BJ (cell line): Measurements from ENCODE around the gene TPGS2. TPM values are rescaled to one million over a fixed set of nuclear protein-coding genes. Genes with fewer than 3 reads are reported as not detected.

Source experiments
- CTCF ChIA-PET: fragments of 350-600 bp; formaldehyde crosslinking; extraction: SDS; loops from one replicate; lab custom pipeline; 2021; ENCODE audit warnings: antibody characterized with exemption, inconsistent platforms; lab: Yijun Ruan, JAX
- POLR2A ChIA-PET: fragments of 300-600 bp; sonication (Branson Sonifier 250); formaldehyde crosslinking; extraction: SDS; loops from one replicate; lab custom pipeline; 2021; ENCODE audit warnings: antibody characterized with exemption; lab: Charles Lee
- DNase-seq: peaks from one replicate; pipeline ENCODE4 v3.0.0-alpha.2; 2011; ENCODE audit warnings: low read depth
- H3K27me3 ChIP-seq: 2 replicates; pipeline ENCODE4 v1.6.0; 2011; ENCODE audit warnings: low read length; ENCODE audit not compliant: control insufficient read depth, insufficient read depth
- H3K36me3 ChIP-seq: 2 replicates; pipeline ENCODE4 v1.5.1; 2011; ENCODE audit warnings: low read length; ENCODE audit not compliant: control insufficient read depth, insufficient read depth
- H3K4me3 ChIP-seq: 2 replicates; pipeline ENCODE4 v1.5.1; 2011; ENCODE audit warnings: low read depth, mild to moderate bottlenecking, control low read depth, low read length
- CTCF ChIP-seq: IDR thresholded peaks from 2 replicates; pipeline ENCODE4 v1.5.1; 2011; ENCODE audit warnings: low read depth, mild to moderate bottlenecking, control low read depth, inconsistent platforms, low read length, moderate library complexity; ENCODE audit not compliant: insufficient read depth
- polyA plus RNA-seq: library from polyadenylated mRNA; depleted of rRNA; stranded (reverse); fragments of >200 nt; gene quantifications from 2 replicates; pipeline ENCODE4 v1.2.3, GENCODE V29; 2011

Gene TPGS2
- polyA plus RNA-seq, 1 experiment, result 287 TPM

GRCh38 chr18:36833120-36833519 is 4.3 kb upstream of the TPGS2 start:
- Histone ChIP-seq H3K27me3 (no peaks in the 10 kb centered on the region), H3K4me3 (no peak overlapping the region), H3K36me3 (no peaks in the 10 kb centered on the region)
- no peak for TF ChIP-seq CTCF
- DNase-seq, result no peak
- ChIA-PET CTCF (no interaction called here), POLR2A (no interaction called here)

GRCh38 chr18:36831139-36831538 is 2.3 kb upstream of the TPGS2 start:
- Histone ChIP-seq H3K4me3 (no peak overlapping the region), H3K36me3 (no peaks in the 10 kb centered on the region), H3K27me3 (no peaks in the 10 kb centered on the region)
- ChIA-PET POLR2A (no interaction called here), CTCF (no interaction called here)
- DNase-seq, result no peak
- TF ChIP-seq CTCF, result no peak

DNA sequence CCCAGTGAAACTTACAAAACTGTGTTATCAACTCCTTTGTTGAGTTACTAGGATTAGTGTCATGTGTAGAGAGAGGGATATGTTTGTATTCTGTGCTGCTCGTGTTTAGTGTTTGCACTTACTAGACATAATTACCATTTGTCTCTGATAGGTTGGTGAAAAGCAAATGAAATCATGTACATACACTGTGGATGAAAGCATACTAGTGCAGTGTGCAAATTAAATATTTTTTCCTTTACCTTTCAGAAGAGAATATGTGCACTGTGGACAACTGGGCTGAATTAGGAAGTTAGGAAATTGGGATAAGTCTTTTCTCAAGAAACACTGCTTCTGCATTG is 1.3 kb upstream of the TPGS2 start:
- TF ChIP-seq CTCF, result no peak
- Histone ChIP-seq H3K36me3 (no peaks in the 10 kb centered on the region), H3K27me3 (no peaks in the 10 kb centered on the region), H3K4me3 (no peak overlapping the region)
- no peak for DNase-seq
- POLR2A ChIA-PET, result interaction anchor here (0.7 kb wide), 1 partner anchor 137 kb away, joined by 4 read pairs; no protein-coding TSS in a partner anchor
- CTCF ChIA-PET, result interaction anchor here (0.6 to 1.6 kb wide), 5 partner anchors 9 to 493 kb away, joined by 3 to 5 read pairs (median 3); no protein-coding TSS in a partner anchor

DNA sequence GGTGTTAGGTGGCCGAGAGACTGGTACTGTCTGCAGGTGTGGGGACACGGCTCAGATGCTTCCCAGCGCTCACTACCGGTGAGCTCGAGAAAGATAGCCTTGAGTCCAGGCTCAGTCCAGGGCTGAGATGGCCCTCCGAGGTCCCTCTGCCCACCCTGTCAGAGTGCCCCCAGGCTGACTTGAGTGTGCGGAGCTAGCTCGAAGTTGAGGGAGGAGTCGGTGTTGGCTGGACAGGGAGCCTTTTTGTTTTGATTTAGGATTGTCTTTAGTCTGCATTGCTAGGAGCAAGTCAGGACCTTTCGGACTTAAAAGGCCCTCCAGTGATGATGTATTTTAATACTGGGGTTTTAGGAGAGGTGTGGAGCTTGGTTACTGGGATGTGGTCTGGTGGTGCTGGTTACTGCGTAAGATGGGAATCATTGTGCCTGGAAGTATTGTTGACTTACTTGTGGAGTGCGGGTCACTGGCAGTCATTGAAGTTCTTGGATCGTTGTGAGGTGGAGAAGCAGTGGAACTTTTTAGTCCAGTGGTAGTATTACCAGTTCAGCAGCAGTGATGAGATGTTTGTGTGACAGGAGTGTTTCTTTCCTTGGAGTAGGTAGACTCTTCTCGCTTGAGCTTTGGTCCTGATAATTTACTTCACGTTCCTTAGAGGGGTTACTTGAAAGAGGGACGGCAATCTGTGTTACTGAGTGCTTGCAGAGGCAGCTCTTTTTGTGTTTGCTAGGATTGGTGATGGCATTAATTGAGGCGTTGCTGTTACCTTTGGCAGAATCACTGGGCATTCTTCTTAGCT is 758 bp upstream of the TPGS2 start:
- no peak for DNase-seq
- Histone ChIP-seq H3K36me3 (no peaks in the 10 kb centered on the region), H3K4me3 (peak overlapping the region; percentile 89), H3K27me3 (no peaks in the 10 kb centered on the region)
- ChIA-PET CTCF (interaction anchor here (0.6 to 1.6 kb wide), 12 partner anchors 8 to 613 kb away, joined by 3 to 8 read pairs (median 3); no protein-coding TSS in a partner anchor), POLR2A (interaction anchor here (0.7 kb wide), 1 partner anchor 137 kb away, joined by 4 read pairs; no protein-coding TSS in a partner anchor)
- TF ChIP-seq CTCF, result no peak

GRCh38 chr18:36828157-36828629 is 609 bp downstream of the TPGS2 start:
- DNase-seq, result no peak
- ChIA-PET CTCF (interaction anchor here (0.9 to 1.6 kb wide), 6 partner anchors 12 to 351 kb away, joined by 3 to 8 read pairs (median 4); no protein-coding TSS in a partner anchor), POLR2A (interaction anchor here (0.6 kb wide), 1 partner anchor 114 kb away, joined by 3 read pairs; no protein-coding TSS in a partner anchor)
- Histone ChIP-seq H3K4me3 (peak overlapping the region; percentile 89), H3K27me3 (no peaks in the 10 kb centered on the region), H3K36me3 (no peaks in the 10 kb centered on the region)
- 0 out of 2 replicates have a peak, but pooled peaks have one; percentile 0 for TF ChIP-seq CTCF
